Retinal pigment epithelial cell (primary cell): ENCODE data around the gene EGFR.

ENCODE experiments used
- DNase-seq: peaks from one replicate; pipeline ENCODE4 v3.0.0-alpha.2; 2010; ENCODE audit warnings: low read depth
- H3K4me3 ChIP-seq: 2 replicates; pipeline ENCODE4 v1.5.1; 2011; ENCODE audit warnings: mild to moderate bottlenecking, low read length, control low read depth, moderate library complexity
- TF ChIP-seq, protein P1 (sequence below): conservative IDR thresholded peaks from 2 replicates; pipeline ENCODE4 v1.5.1; 2011; ENCODE audit warnings: low read depth, low read length, control low read depth, inconsistent platforms

EGFR gene

DNA sequence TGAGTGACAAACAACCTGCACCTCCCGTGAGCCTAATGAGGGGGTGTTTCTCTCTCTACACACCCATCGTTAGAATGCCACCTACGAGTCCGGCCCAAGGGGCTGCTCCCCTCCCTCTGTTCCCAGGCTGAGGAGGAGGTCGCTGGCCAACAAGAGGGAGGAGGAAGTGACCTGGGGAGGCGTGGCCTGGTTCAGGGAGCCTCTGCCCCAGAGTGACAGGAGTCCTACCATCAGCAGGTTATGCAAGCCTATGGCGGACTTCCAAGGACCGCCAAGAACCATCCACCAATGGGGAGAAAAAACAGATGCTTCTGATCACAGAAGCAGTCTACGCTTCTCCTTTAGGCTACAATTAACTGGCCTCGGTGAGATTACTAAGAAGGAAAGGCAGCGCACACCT lies 12.3 kb upstream of the EGFR start:
- no peak for DNase-seq
- TF ChIP-seq, protein P1, sequence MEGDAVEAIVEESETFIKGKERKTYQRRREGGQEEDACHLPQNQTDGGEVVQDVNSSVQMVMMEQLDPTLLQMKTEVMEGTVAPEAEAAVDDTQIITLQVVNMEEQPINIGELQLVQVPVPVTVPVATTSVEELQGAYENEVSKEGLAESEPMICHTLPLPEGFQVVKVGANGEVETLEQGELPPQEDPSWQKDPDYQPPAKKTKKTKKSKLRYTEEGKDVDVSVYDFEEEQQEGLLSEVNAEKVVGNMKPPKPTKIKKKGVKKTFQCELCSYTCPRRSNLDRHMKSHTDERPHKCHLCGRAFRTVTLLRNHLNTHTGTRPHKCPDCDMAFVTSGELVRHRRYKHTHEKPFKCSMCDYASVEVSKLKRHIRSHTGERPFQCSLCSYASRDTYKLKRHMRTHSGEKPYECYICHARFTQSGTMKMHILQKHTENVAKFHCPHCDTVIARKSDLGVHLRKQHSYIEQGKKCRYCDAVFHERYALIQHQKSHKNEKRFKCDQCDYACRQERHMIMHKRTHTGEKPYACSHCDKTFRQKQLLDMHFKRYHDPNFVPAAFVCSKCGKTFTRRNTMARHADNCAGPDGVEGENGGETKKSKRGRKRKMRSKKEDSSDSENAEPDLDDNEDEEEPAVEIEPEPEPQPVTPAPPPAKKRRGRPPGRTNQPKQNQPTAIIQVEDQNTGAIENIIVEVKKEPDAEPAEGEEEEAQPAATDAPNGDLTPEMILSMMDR, result no peak
- H3K4me3 ChIP-seq, result no peak overlapping the region

GRCh38 chr7:55013851-55014250 lies 5.0 kb upstream of the EGFR start:
- H3K4me3 ChIP-seq, result no peak overlapping the region
- DNase-seq, result no peak
- TF ChIP-seq, protein P1, result no peak

DNA sequence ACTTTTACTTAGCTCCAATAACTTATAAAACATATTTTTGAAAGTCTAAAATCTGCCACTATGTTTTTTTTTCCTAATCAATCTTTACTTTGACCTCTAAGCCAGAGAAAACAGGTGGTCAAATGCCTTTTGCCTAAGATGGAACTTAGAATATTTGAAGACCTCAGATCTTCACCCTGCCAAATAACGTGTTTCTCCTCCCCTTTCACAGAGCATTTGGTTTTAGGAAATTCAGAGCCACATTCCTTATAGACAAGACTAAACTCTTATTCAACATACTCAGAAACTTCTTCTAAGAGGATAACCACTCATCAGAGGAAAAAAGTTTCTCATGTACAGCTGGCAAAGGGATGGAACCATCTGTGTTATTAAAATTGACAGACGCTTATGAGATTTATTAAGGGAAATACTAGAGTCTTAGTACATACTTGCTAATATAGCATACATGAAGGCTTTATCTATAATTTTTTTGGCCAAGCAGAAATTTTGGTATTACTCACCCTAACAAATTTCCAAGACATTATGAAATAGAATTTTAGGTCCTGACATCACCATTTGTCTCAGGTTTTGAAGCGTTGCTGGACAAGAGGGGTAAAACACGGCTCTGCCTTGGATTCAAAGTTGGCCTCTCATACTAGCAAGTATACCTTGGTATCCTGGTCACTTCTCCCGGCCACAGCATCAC lies 2.6 kb upstream of the EGFR start:
- no peak for DNase-seq
- H3K4me3 ChIP-seq, result no peak overlapping the region
- TF ChIP-seq, protein P1, result no peak

DNA sequence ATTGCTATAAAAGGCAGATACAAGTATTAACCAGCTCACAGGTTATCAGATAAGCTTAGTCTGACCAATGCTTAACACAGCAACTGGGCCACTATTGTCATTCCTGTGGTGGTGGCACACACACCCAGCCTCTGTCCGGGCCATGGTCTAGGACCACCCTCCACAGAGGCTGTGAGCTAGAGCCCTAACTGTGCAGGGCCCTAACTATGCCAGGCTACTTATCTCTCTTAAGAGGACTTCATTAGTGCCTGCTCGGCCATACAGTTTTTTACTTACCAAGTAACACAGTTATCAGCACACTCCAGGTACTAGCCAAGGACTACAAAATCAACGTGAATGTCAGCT lies 2.1 kb upstream of the EGFR start:
- H3K4me3 ChIP-seq, result no peak overlapping the region
- no peak for DNase-seq
- TF ChIP-seq, protein P1, result no peak

DNA sequence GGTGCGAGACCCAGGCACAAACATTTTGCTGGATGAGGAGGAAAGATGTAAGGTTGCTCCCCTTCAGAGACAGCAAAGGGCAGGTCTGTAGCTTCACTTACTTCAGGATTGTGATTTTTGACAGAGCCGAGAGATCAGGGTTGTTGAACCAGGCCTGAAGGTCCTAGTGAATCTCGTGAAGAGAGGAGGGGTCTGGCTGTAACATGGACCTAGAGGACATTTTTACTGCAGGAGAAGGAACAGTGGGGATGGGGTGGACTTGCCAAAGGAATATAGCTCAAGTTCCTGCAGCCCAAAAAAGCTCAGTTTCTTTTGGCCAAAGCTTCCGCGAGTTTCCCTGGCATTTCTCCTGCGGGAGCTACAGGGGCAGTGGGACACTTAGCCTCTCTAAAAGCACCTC lies 976 bp upstream of the EGFR start:
- TF ChIP-seq, protein P1, result no peak
- DNase-seq, result no peak
- H3K4me3 ChIP-seq, result peak overlapping the region; percentile 72

GRCh38 chr7:55019191-55019690 lies 424 bp downstream of the EGFR start:
- H3K4me3 ChIP-seq, result peak overlapping the region; percentile 72
- DNase-seq, result no peak
- TF ChIP-seq, protein P1, result no peak
